ENCODE data around the gene ALKBH6. TPM values are rescaled to one million over a fixed set of nuclear protein-coding genes. Genes with fewer than 3 reads are reported as not detected.

The ALKBH6 gene
- total and polyA plus RNA-seq, 4 donors, result 13.3 to 30.1 (median 23.8) TPM

- Histone ChIP-seq H3K4me3 (no peak overlapping the region), H3K27ac (ENCODE audit: low read depth in 1 of 2, low read length in 1 of 2) (no peak overlapping the region), H3K36me3 (ENCODE audit: control insufficient read depth in 4 of 4, insufficient read depth in 4 of 4, low read length in 4 of 4) (no peaks in the 10 kb centered on the region), H3K9me3 (ENCODE audit: control insufficient read depth in 4 of 4, insufficient read depth in 3 of 4, low read length in 3 of 4) (peaks cover 0 to 2% (median 0%) of the 10 kb centered on the region in 4 donors), H3K27me3 (ENCODE audit: control insufficient read depth in 3 of 3, insufficient read depth in 3 of 3, low read length in 2 of 3) (peaks cover 0 to 31% (median 16%) of the 10 kb centered on the region in 3 donors), H3K9ac (ENCODE audit: insufficient read depth in 1 of 2, low read length in 2 of 2) (no peak overlapping the region), H3K4me1 (ENCODE audit: control insufficient read depth in 5 of 5, insufficient read depth in 5 of 5, low read length in 5 of 5) (peaks cover 0 to 5% (median 0%) of the 10 kb centered on the region in 5 donors)
- WGBS, 2 donors, result 29 to 37% methylated on average over 20 of the region's 20 CpGs
- DNase-seq (no peak), ATAC-seq (ENCODE audit: insufficient read depth, low FRiP score) (no peak)
- TF ChIP-seq CTCF (IDR thresholded peaks at IDR 0.05; ENCODE audit: control extremely low read depth, extremely low read depth), result no peak
Observed at GRCh38 chr19:35959968-35960320, 54.1 kb downstream of the ALKBH6 start.

Other genes with a start within 250 kb of the ALKBH6 start
- gene ARHGAP33, start 238.6 kb downstream of the ALKBH6 start, total RNA-seq, result 10 to 100 TPM; 16.2 to 16.6 TPM
- gene ARHGAP33, start 238.6 kb downstream of the ALKBH6 start, polyA plus RNA-seq, result 1 to 10 TPM; 3.1 to 8.2 TPM
- not detected for gene PRODH2, start 201.4 kb downstream of the ALKBH6 start, total RNA-seq
- gene PRODH2, start 201.4 kb downstream of the ALKBH6 start, polyA plus RNA-seq, result not detected
- under 1 TPM in 1 of 2 donors, not detected in 1; 0.23 TPM for gene NPHS1, start 161.7 kb downstream of the ALKBH6 start, total RNA-seq
- gene NPHS1, start 161.7 kb downstream of the ALKBH6 start, polyA plus RNA-seq, result under 1 TPM in 1 of 2 donors, not detected in 1; 0.02 TPM
- gene KIRREL2, start 157.3 kb downstream of the ALKBH6 start, total RNA-seq, result 1 to 10 TPM in 1 of 2 donors, not detected in 1; 1.2 TPM
- gene KIRREL2, start 157.3 kb downstream of the ALKBH6 start, polyA plus RNA-seq, result under 1 TPM; 0.04 to 0.10 TPM
- 1 to 10 TPM; 1.7 to 2.3 TPM for gene APLP1, start 145.6 kb downstream of the ALKBH6 start, total RNA-seq
- 1 to 10 TPM in 1 of 2 donors, under 1 TPM in 1; 0.94 to 6.5 TPM for gene APLP1, start 145.6 kb downstream of the ALKBH6 start, polyA plus RNA-seq
- 10 to 100 TPM; 12.6 to 25.3 TPM for gene NFKBID, start 113.7 kb downstream of the ALKBH6 start, total RNA-seq
- 10 to 100 TPM; 14.7 to 18.1 TPM for gene NFKBID, start 113.7 kb downstream of the ALKBH6 start, polyA plus RNA-seq
- 10 to 100 TPM in 1 of 2 donors, 1 to 10 TPM in 1; 5.4 to 33.2 TPM for gene HCST, start 111.7 kb downstream of the ALKBH6 start, total RNA-seq
- 100 to 1,000 TPM in 1 of 2 donors, 10 to 100 TPM in 1; 89.1 to 118 TPM for gene HCST, start 111.7 kb downstream of the ALKBH6 start, polyA plus RNA-seq
- gene TYROBP, start 105.9 kb downstream of the ALKBH6 start, total RNA-seq, result 100 to 1,000 TPM in 1 of 2 donors, 10 to 100 TPM in 1; 17.0 to 282 TPM
- gene TYROBP, start 105.9 kb downstream of the ALKBH6 start, polyA plus RNA-seq, result 1,000 to 10,000 TPM in 1 of 2 donors, 100 to 1,000 TPM in 1; 552 to 1,276 TPM
- 10 to 100 TPM in 1 of 2 donors, 1 to 10 TPM in 1; 3.6 to 14.0 TPM for gene LRFN3, start 77.8 kb downstream of the ALKBH6 start, total RNA-seq
- 1 to 10 TPM; 6.2 to 8.9 TPM for gene LRFN3, start 77.8 kb downstream of the ALKBH6 start, polyA plus RNA-seq
- gene SDHAF1, start 19.0 kb downstream of the ALKBH6 start, total RNA-seq, result 10 to 100 TPM; 11.4 to 19.7 TPM
- 10 to 100 TPM; 18.6 to 25.8 TPM for gene SDHAF1, start 19.0 kb downstream of the ALKBH6 start, polyA plus RNA-seq
- 10 to 100 TPM in 1 of 2 donors, 1 to 10 TPM in 1; 8.0 to 13.6 TPM for gene SYNE4, start 5.4 kb downstream of the ALKBH6 start, total RNA-seq
- 10 to 100 TPM in 1 of 2 donors, 1 to 10 TPM in 1; 9.5 to 19.2 TPM for gene SYNE4, start 5.4 kb downstream of the ALKBH6 start, polyA plus RNA-seq
- 10 to 100 TPM in 1 of 2 donors, 1 to 10 TPM in 1; 8.1 to 17.6 TPM for gene CLIP3, start 18.7 kb upstream of the ALKBH6 start, total RNA-seq
- 1 to 10 TPM; 1.6 to 2.5 TPM for gene CLIP3, start 18.7 kb upstream of the ALKBH6 start, polyA plus RNA-seq
- gene THAP8, start 40.1 kb upstream of the ALKBH6 start, total RNA-seq, result 1 to 10 TPM; 4.1 to 5.5 TPM
- gene THAP8, start 40.1 kb upstream of the ALKBH6 start, polyA plus RNA-seq, result 1 to 10 TPM; 5.6 to 6.4 TPM
- 1 to 10 TPM; 2.1 to 2.2 TPM for gene WDR62, start 40.7 kb upstream of the ALKBH6 start, total RNA-seq
- gene WDR62, start 40.7 kb upstream of the ALKBH6 start, polyA plus RNA-seq, result 1 to 10 TPM in 1 of 2 donors, under 1 TPM in 1; 0.86 to 1.3 TPM
- gene OVOL3, start 96.9 kb upstream of the ALKBH6 start, total RNA-seq, result not detected
- not detected for gene OVOL3, start 96.9 kb upstream of the ALKBH6 start, polyA plus RNA-seq
- 100 to 1,000 TPM in 1 of 2 donors, 10 to 100 TPM in 1; 83.1 to 101 TPM for gene POLR2I, start 100.7 kb upstream of the ALKBH6 start, total RNA-seq
- 10 to 100 TPM; 65.1 to 96.6 TPM for gene POLR2I, start 100.7 kb upstream of the ALKBH6 start, polyA plus RNA-seq
- gene TBCB, start 101.3 kb upstream of the ALKBH6 start, total RNA-seq, result 100 to 1,000 TPM in 1 of 2 donors, 10 to 100 TPM in 1; 63.1 to 169 TPM
- gene TBCB, start 101.3 kb upstream of the ALKBH6 start, polyA plus RNA-seq, result 100 to 1,000 TPM; 132 to 213 TPM
- gene CAPNS1, start 125.9 kb upstream of the ALKBH6 start, total RNA-seq, result 100 to 1,000 TPM; 201 to 743 TPM
- 100 to 1,000 TPM; 654 to 689 TPM for gene CAPNS1, start 125.9 kb upstream of the ALKBH6 start, polyA plus RNA-seq
- gene COX7A1, start 138.2 kb upstream of the ALKBH6 start, total RNA-seq, result 10 to 100 TPM; 13.0 to 53.1 TPM
- 10 to 100 TPM; 24.9 to 47.1 TPM for gene COX7A1, start 138.2 kb upstream of the ALKBH6 start, polyA plus RNA-seq
- 1 to 10 TPM; 3.0 to 8.4 TPM for gene ZNF565, start 200.5 kb upstream of the ALKBH6 start, total RNA-seq
- 1 to 10 TPM; 2.5 to 2.7 TPM for gene ZNF565, start 200.5 kb upstream of the ALKBH6 start, polyA plus RNA-seq
- 100 to 1,000 TPM in 1 of 2 donors, 10 to 100 TPM in 1; 38.5 to 101 TPM for gene ZNF146, start 200.9 kb upstream of the ALKBH6 start, total RNA-seq
- gene ZNF146, start 200.9 kb upstream of the ALKBH6 start, polyA plus RNA-seq, result 10 to 100 TPM; 13.6 to 33.1 TPM

Measured in lung (tissue), 12 donors.